ENCODE measurements around the gene BSND.

BSND gene

DNA sequence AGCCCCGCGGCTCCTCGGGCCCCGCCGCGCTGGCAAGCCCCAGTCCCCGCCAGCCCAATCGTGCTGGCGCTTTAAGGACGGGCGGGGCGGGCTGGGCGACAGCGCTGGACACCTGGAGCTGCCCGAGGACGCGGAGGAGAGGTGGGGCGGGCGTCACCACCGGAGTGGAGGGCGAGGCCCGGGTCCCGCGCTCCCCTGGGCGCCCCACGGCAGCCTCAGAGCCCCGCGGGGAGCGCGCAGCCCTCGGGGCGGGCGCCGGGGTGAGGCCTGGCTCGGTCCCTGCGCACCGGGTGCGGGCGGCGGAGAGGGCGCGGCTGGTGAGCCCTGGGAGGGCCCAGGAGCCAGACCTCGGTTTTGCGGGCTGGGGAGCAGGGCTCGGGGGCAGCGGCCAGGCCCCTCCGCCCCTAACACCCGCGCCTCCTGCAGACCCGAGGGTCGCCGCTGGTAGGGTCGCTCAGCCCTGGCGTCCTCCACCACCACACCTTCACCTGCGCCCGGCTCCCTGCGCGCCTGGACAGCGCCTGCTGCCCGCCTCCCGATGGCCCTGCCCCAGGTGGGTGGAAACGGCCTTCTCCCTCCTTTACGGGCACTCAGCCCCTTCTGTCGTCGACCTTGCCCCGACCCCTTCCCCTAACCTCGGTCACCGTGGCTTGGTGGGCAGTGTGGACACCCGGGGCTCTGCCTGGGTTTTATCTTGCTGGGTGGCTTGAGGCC lies 18.0 kb upstream of the BSND start, which contains the start of gene TMEM61:
TMEM61 (plus strand) TSS at position 101 of the 714 bp plus-strand sequence; CDS start at position 539, 438 bp downstream.
- TF ChIP-seq, protein P1, sequence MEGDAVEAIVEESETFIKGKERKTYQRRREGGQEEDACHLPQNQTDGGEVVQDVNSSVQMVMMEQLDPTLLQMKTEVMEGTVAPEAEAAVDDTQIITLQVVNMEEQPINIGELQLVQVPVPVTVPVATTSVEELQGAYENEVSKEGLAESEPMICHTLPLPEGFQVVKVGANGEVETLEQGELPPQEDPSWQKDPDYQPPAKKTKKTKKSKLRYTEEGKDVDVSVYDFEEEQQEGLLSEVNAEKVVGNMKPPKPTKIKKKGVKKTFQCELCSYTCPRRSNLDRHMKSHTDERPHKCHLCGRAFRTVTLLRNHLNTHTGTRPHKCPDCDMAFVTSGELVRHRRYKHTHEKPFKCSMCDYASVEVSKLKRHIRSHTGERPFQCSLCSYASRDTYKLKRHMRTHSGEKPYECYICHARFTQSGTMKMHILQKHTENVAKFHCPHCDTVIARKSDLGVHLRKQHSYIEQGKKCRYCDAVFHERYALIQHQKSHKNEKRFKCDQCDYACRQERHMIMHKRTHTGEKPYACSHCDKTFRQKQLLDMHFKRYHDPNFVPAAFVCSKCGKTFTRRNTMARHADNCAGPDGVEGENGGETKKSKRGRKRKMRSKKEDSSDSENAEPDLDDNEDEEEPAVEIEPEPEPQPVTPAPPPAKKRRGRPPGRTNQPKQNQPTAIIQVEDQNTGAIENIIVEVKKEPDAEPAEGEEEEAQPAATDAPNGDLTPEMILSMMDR (IDR thresholded peaks at IDR 0.05; ENCODE audit: low read depth, low read length) = no peak
- no peak for DNase-seq (ENCODE audit: extremely low read depth, low read depth)

DNA sequence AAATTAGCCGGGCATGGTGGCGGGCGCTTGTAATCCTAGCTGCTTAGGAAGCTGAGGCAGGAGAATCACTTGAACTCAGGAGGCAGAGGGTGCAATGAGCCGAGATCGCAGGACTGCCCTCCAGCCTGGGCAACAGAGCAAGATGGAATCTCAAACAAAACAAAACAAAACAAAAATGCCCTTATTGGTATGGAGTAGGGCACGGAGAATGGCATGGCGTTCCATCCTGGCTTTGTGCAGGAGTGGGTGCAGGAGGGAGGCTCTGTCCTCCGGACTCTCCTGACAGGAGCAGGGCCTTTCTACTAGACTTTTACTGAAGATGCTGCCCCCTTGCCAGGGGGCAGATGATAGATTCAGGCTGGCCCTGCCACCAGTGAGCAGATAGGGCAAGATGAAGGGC lies 17.3 kb upstream of the BSND start:
- DNase-seq (ENCODE audit: extremely low read depth, low read depth) = no peak
- TF ChIP-seq, protein P1 (IDR thresholded peaks at IDR 0.05; ENCODE audit: low read depth, low read length) = no peak

DNA sequence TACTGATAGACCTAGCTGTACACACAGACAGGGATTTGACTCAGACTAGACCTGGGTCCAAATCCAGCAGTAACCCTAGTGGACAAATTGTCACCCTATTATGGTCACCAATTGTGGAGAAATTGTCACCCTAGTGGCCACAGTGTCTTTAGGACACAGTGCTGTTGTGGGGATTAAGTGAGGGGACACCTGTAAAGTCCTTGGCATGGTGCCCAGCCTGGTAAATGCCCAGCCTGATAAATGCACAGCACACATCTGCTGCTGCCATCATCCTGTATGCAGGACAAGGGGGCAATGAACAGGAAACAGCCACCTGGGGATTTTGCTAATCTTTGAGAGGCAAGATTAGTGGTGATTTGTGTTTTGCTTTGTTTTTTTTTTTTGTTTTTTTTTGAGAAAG lies 16.0 kb upstream of the BSND start:
- no peak for DNase-seq (ENCODE audit: extremely low read depth, low read depth)

DNA sequence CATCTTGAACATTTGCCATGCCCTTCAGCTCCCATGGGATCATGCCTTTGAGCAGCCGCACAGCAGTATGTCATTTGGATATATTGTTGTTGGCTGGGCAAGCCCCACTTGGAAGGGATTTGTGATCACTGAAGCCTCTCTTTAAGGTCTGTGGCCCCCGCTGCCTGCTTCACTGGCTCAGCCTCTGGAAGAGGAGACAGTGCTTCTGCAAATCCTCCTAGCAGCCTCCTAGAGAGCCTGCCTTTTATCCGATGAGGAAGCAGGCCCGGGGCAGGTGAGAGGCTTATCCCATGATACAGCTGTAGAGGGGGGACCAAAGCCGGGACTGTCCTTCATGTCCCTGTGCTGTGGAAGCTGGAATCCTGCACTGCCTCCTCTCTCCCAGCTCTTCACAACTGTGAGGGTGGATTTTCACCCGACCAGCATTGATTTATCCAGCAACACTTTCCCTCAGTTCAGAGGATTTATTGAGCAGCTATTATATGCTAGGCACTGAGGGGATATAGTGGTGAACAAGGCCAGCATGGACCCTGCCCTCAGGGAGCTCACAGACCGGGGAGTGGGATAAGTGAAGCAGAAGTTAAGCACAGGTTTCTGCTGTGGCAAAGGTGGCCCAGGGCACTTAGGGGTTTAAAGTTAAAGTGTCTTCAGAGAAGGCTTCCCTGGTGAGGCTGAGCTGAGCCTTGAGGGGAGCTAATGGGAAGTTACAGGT lies 14.4 kb upstream of the BSND start:
- no peak for DNase-seq (ENCODE audit: extremely low read depth, low read depth)

More for the DNA sequence above, 16.0 kb upstream of the BSND start:
- TF ChIP-seq, protein P1 (IDR thresholded peaks at IDR 0.05; ENCODE audit: low read depth, low read length) = no peak

DNA sequence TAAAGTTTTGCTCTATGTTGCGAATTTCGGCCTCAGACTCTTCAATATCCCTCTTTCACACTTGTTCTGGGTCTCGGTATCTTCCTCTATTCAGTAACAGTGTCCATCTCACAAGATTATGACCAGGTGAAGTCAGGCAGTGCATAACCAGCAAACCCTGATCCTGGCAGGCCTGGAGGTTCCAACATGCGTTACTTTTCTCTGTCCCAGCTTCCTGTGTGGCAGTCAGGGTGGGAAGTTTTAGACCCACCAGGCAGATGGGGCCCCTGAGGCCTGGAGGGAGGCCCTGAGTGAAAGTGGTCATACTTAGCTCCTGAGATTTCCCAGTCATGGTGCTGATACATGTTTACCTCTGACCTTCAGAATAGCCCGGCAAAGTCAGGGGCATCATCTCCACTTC lies 13.2 kb upstream of the BSND start:
- DNase-seq (ENCODE audit: extremely low read depth, low read depth) = no peak
- TF ChIP-seq, protein P1 (IDR thresholded peaks at IDR 0.05; ENCODE audit: low read depth, low read length) = no peak

More for the DNA sequence above, 14.4 kb upstream of the BSND start:
- TF ChIP-seq, protein P1 (IDR thresholded peaks at IDR 0.05; ENCODE audit: low read depth, low read length) = no peak

DNA sequence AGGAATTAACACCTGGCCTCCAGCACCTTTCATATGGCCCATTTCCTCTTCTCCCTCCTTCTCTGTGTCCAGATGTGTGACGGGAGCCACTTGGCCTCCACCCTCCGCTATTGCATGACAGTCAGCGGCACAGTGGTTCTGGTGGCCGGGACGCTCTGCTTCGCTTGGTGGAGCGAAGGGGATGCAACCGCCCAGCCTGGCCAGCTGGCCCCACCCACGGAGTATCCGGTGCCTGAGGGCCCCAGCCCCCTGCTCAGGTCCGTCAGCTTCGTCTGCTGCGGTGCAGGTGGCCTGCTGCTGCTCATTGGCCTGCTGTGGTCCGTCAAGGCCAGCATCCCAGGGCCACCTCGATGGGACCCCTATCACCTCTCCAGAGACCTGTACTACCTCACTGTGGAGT lies 12.7 kb upstream of the BSND start:
- TF ChIP-seq, protein P1 (IDR thresholded peaks at IDR 0.05; ENCODE audit: low read depth, low read length) = no peak
- no peak for DNase-seq (ENCODE audit: extremely low read depth, low read depth)

DNA sequence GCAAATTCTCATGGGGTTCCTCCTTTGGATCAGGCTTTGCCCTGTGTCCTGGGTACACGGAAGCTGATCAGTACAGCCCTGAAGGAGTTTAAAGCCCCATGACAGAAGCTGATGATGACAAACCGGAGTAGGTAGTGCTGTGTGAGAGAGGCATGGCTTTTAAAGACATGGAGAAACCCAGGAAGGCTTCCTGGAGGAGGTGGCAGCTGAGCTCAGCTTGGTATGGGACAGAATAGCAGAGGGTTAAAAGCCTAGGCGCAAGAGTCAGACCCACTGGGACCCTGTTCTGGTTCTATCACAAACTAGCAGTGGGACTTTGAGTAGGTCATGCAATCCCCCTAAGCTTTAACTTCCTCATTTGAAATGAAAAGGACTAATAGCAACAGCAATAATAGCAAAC lies 12.2 kb upstream of the BSND start:
- TF ChIP-seq, protein P1 (IDR thresholded peaks at IDR 0.05; ENCODE audit: low read depth, low read length) = no peak
- no peak for DNase-seq (ENCODE audit: extremely low read depth, low read depth)

Data from AG09319 (cell line).